Suppressor macrophage (primary cell): ENCODE measurements around the gene INCA1.

Experiments
- DNase-seq, 4 experiments: peaks; one replicate each; pipeline ENCODE4 v3.0.0-alpha.2; 2020 to 2022

Gene INCA1

DNA sequence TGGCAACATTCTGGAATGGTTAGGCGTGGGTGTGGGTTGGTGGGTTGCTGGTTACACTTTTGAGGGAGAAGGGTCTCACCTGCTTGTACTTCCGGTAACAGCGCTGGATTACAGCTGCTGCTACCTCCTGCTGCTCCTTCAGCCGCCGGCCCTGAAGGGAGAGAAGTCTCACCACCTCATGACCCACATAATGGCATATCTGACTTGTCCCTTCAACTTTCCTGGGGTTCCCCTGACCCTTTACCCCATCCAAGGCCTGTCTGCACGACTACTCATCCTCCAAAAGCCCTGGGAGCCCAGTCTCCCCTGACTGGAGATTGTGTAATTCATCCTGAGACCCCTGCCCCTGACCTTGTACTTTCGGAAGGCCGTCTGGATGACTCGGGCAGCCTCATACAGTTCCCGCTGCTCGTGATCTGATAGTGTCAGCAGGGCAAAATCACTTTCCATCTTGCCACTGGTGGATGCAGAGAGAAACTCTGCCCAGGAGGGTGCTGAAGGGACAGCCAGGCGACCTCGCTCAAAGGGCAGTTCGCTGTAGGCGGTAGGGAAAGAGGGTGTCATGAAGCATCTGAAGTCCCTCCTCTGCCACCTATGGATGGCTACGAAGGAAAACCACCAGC is 27.7 kb downstream of the INCA1 start:
- DNase-seq: peak in 2 of 4 experiments; percentile 43 to 45

DNA sequence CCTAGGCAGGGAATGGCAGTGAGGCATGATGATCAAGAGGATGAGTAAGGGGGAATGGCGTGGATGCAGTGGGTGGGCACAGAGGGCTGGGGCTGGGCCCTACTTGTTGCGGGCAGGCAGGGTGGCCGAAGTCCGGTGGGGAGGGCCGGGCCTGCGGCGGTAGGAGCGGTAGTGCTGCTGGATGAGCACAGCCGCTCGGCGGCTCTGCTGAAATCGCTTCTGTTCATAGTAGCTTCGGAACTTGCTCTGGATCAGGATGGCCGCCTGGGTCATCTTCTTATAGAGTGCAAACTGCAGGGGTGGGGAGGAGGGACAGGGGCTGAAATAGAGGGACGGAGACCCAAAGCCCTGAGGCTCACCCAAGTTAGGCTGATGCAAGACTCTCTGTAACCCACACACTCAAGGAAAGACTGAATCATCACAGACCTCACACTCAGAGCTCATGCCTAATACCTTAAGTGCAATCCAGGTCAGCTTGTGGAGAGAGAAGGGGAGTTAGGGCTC is 28.2 kb downstream of the INCA1 start:
- DNase-seq: peak; percentile 42 to 77 (median 62)

DNA sequence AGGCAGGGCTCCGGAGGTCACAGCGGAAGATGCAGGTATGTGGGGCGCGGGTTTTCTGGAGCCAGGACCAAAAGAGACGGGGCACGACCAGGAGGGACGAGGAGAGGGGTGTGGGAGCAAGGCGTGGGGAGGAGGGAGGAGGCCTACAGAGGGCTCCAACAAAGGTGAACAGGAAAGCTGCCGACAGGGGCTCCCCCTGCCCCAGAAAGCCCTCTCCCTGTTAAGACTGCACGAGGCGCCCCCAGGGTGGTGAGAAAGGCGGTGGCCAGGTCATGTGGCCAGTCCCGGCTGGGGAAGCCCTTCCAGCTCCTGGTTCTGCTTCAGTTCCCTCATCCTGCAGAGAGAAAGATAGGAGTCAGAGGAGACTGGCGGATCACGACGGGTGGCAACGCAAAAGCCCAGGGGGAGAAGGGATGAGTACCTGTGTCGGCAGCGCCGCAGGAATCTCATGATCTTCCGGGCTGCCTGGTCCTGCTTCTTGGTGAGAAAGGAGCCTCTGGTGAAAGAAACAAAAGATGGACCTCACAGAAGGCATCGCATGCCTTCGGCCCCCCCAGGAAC is 28.8 kb downstream of the INCA1 start:
- peak in 3 of 4 experiments; percentile 35 to 69 (median 52) for DNase-seq

DNA sequence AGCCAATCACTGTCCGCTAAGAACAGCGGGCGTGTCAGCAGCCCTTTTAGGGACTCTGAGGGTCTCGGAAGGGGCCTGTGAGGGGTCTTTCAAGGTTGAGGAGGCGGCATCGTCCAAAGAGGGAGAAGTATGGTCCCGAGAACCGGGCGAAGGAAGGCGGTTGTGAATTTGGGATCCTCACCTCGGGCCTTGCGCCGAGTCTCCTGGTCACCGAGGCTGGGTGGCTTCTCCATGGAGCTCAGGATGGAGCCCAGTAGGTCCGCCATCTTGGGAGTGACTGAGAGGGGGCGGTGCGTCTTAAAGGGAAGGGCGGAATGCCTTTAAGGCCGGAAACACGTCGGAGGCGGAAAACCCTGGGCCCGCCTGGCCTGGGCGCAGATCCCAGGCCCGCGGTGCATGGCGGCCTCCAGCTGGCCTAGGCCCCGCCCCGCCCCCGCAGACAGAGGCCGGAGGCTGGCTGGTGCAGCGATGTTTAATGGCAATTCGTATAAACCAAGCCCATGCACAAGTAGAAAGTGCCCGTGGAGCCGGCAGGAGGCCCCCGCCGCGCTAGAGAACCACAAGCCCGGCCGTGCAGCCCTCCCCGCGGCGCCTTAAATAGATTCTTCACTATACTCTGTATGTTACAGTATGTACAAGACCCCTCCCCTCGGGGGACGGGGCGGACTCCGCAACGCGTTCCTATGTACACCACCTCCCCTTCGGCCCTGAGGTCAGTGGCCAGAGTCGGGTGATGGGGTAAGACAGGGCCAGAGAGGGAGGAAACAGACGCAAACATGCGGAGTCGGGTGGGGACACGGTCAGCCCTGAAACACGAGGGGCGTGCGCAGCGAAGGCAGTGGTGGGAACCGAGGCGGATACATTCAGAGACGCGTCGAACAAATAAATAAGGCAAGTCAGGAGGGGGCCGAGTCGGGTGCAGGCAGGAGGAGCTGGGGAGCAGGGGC is 29.5 kb downstream of the INCA1 start, which contains the start of gene SPAG7:
Gene SPAG7, minus strand, starts transcription at position 279 of the 947 bp plus-strand sequence. Its CDS starts 13 bp downstream, at position 266.
- peak; percentile 97 to 98 (median 98) for DNase-seq

DNA sequence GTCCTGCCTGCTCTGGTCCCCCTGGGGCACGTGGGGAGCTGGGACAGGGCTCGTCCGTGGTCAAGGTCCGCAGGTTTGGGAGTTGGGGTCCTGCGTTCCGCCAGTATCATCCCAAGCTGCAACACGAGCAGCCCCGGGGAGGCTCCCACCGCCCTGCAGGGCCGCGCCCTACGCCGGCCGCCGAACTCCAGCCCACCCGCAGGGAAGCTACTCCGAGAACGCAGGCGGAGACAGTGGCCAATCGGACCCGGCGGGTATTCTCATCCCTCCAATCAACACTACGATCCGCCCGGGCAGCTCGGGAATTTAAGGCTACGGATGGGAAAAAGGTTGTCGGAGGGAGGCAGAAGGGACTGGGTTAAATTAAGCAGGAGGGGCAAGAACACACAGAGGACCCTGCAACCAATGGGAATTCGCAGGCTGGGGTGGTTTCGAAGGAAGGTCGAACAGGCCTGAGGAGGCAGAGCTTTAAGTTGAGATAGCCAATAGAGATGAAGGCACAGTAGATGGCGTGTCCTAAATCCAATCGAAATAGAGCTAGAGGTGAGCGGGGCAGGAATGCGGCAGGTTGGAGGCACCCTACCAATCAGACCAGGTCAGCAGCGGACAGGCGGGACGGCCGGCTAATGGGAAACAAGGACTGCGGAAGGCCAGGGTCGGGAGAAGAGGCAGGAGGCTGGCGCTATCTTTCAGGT is 30.3 kb downstream of the INCA1 start:
- DNase-seq: peak; percentile 98 to 100 (median 98)

DNA sequence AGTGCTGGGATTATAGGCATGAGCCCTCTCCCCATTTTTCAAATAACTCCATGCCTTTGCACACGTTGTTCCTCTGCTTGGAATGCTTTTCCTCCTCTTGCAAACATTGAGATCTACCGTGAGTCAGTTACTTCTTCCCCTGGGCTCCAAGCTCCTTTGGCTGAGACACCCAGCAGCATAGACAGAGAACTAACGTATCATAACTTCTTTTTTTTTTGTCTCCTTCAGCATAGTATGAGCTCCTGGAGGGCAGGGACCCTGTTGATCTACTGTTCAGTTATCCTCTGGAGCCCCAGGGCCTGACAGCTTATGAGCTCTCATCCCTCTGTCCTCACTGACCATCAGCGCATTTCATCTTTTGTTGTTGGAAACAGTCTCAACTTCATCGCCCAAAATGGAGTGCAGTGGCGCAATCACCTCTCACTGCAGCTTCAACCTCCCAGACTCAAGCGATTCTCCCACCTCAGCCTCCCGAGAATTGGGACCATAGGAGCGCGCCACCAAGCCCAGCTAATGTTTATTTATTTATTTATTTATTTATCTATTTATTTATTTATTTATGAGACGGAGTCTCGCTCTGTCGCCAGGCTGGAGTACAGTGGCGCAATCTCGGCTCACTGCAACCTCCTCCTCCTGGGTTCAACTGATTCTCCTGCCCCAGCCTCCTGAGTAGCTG is 31.9 kb downstream of the INCA1 start:
- no peak for DNase-seq

DNA sequence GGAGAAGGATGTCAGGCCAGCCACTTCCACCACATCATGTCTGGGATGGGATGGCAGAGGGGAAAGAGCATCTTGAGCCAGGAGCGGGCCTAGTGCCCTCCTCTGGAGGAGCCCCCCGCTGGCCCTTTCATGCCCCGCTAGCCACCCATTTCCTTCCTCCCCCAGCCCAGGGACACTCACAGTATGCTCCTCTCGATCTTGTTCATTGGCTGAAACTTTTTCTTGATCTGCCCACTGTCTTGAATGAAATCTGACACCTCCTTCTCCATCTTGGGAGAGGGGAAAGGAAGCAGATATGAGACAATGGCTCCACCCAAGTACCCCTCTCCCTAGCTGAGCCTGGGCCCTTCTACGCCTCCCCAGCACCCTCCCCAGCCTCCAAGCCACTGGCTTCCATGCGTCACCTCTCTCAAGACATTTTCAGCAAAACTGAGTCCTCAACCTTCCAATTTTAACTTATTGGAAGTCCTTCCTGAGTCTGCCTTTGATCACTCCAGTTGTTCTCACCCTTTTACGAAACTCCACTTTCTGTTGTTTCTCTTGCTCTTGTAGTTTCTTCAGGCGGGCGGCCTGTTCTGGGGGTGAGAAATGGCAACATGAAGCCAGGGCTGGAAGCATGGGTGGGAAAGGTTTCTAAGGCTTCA is 36.9 kb downstream of the INCA1 start:
- DNase-seq: no peak

DNA sequence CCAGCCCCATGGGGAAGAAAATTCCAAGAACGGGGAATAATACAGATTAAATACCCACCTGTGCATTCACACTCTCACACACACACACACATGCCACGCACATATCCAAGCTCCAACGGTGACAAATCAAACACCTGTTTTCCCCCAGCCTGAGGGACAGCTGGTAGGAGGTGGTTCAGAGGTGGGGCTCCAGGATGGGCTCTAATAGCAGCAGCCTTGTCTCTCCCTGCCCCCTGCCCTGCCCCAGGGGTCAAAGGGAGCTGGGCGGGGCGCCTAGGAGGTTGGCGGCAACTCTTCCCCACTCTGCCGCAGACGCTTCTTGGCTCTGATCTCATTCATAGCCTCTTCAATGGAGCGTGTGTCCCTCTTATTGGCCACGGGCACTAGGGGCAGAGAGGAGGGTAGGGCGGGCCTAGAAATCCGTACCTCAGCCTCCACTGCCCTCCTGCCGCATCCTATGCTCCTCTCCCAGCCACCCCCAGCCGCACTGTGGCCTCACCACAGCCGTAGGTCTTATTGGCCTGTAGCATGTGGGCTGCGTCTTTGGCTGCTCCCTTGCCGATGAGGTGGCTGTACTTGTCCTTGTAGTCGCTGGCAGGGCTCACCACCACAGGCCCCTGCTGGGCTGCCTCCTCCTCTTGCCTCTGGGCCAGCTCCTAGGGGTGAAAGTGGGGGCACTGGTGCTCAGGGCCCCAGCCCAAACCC is 37.9 kb downstream of the INCA1 start:
- no peak for DNase-seq

DNA sequence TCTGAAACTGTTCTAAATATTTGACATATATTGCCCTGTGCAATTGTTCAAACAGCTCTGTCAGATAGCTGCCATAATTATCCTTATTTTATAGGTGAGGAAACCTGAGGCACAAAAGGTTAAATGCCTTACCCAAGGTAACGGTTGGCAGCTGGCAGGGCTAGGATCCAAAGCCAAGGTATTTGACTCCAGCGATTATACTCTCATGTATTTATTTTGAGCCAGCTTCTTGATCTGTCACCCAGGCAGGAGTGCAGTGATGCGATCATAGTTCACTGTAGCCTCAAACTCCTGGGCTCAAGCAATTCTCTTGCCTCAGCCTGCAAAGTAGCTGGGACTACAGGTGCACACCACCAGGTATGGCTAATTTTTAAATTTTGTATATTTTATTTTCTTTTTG is 39.2 kb downstream of the INCA1 start:
- DNase-seq: no peak

DNA sequence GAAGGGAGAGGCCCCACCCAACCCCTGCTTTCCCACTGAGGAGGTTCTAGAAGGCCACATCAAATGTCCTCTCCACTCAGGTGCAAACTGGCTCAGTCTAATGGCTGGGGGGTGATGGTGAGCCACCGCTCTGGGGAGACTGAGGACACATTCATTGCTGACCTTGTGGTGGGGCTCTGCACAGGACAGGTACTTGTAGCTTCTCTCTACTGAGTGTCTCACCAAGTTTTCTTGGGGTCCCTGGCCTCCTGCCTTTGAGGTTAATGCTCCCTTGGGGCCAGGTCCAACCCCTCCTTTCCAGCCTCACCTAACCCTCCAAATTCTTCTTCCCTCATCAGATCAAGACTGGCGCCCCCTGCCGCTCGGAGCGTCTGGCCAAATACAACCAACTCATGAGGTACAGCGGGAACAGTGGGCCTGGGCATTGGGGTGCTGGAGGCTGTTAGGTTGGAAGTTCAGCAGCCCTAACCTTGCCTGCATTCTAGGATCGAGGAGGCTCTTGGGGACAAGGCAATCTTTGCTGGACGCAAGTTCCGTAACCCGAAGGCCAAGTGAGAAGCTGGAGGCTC is 40.7 kb downstream of the INCA1 start:
- peak; percentile 30 to 70 (median 41) for DNase-seq

DNA sequence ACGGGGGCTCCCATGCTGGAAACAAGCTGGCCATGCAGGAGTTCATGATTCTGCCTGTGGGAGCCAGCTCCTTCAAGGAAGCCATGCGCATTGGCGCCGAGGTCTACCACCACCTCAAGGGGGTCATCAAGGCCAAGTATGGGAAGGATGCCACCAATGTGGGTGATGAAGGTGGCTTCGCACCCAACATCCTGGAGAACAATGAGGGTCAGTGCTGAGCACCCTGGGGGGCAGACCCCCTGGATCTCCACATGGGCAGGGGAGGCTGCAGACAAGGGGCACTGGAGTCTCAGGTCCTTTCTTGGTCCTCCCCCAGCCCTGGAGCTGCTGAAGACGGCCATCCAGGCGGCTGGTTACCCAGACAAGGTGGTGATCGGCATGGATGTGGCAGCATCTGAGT is 42.2 kb downstream of the INCA1 start:
- DNase-seq: no peak

DNA sequence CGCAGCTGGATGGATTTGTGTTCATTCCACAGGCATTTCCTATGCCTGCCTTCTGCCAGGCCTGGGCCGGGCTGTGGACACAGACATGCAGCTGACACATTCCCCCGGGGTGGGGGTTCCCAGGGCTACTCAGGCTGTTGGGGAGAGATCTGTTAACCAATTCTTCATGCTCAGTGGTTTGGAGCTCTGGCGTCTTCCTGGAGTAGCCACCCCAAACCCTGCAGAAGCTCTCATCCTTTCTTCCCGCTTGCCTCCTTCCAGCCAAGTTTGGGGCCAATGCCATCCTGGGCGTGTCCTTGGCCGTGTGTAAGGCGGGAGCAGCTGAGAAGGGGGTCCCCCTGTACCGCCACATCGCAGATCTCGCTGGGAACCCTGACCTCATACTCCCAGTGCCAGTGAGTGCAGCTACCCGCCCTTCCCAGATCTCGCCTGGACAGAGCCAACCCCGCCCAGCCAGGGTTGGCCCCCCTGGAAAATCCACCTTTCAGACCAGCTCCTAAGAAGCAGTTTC is 43.8 kb downstream of the INCA1 start:
- DNase-seq: no peak

DNA sequence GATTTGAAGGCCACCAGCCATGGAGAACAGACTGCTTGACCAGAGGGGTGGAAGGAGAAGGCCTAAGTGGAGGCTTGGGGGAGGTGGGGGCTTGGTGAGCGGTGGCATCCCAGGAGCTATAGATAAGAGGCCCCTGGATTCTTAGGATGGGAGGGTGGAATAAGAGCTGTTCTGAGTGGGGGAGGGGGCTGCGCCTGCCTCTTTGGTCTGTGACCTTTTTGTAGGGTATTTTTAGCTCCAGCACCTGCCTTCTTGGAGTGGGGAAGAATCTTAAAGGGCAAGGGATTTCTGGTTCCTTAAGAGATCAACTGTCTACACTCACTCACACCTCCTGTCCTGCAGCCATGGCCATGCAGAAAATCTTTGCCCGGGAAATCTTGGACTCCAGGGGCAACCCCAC is 45.8 kb downstream of the INCA1 start:
- no peak for DNase-seq

DNA sequence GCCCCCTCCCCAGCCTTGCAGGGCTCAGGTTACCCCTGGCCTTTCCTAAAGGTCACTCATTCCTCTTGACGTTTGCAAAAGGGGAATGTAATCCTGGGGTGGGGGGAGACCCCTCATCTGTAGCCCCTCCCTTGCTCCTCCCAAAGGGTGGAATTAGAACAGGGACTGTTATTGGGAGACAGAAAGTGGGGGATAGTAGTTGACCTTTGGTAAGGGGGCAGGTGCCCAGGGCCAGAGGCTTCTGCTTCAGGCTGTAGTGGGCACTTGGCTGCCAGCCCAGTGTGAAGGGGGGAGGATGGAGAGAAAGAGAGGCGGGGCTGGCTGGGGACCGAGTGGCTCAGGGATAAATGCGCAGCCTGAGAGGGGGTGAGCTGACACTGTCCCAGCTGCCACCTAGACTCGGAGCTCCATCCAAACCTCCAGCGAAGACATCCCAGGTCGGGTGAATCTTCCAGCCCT is 46.5 kb downstream of the INCA1 start, which contains the start of gene ENO3:
Gene ENO3, plus strand, starts transcription at position 374 of the 459 bp plus-strand sequence. CDS start 711 bp downstream, outside the sequence.
- DNase-seq: no peak

DNA sequence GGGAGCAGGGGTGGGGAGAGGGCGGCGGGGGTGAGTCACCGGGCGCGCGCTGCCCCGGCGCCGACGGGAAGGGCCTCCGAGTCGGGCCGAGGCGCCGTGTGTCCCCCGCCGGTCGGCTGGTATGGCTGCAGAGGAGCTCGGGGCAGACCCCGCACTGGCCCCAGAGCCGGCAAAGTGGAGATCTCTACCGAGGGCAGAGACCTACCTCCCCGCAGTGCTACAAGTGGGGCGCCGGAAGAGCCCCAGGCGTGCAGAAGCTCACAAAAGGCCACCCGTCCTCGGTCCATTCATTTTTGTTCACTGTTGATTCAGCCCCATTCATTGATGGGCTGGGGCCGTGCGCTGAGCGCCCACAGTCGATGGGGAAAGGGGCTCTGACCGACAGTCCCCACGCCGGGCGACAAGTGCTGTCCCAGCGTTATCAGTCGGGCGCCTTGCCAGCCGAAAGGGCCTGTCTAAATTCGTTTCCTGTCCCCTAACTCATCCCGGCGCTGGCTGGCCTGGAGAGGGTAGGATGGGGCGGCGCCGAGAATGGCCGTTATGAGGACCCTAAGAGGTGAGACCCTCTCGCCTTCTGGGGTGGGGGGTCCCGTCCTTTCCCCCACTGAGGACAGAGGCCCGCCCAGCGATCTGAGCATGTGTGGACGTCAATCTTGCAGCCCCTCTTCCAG is 47.1 kb downstream of the INCA1 start:
- DNase-seq: peak; percentile 62 to 85 (median 65)

DNA sequence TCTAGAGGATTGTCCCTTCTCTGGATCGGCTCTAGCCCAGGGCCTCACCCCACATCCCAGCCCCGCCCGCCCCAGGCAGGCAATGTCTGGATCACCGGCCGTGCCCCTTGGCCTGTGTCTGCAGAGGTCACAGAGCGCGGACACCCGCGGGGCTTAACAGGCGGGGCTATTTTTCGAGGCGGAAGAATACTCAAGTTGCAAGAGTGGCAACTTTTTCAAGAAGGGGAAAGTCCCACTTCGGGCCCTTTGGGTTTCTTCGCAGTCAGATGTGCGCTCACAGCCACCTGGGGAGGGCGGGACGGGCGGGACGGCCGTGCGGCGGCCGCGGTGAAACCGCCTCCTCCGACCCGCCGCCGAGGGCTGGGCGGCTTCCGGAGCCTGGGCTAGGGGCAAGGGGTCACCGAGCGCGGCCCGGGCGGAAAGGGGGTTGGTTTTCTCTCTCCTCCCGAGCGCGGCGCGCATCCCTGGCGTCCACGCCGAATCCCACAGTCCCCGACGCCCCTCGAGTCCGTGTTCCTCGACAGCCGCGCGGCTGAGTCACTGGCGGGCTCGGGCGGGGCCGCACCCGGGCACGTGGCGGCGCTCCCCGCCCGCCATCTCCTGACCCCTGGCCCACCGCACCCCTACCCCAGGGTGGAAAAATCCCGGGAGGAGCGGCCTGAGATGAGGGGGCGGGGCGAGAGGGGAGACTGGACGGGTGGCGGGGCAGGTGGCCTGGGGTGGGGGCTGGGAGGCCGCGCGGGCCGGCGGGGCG is 47.8 kb downstream of the INCA1 start:
- peak; percentile 77 to 92 (median 89) for DNase-seq

DNA sequence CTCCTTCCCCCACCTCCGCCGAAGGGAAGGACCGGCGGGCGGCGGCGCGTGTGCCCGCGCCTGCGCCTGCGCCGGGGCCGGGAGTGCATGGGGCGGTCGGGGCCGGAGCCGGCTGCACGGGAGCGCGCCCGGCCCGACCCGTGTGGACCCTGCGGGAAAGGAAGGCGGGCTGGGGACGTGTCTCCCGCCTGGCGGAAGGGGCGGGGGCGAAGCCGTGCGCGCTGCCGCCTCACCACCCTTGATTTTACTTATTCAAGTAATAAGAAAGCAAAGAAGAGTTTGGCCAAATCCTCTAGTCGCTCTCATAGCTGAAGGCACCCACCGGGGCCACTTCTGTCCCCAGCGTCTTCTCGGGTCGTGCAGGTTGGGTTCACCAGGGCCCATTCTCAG is 48.4 kb downstream of the INCA1 start:
- DNase-seq: peak; percentile 95 to 98 (median 96)

DNA sequence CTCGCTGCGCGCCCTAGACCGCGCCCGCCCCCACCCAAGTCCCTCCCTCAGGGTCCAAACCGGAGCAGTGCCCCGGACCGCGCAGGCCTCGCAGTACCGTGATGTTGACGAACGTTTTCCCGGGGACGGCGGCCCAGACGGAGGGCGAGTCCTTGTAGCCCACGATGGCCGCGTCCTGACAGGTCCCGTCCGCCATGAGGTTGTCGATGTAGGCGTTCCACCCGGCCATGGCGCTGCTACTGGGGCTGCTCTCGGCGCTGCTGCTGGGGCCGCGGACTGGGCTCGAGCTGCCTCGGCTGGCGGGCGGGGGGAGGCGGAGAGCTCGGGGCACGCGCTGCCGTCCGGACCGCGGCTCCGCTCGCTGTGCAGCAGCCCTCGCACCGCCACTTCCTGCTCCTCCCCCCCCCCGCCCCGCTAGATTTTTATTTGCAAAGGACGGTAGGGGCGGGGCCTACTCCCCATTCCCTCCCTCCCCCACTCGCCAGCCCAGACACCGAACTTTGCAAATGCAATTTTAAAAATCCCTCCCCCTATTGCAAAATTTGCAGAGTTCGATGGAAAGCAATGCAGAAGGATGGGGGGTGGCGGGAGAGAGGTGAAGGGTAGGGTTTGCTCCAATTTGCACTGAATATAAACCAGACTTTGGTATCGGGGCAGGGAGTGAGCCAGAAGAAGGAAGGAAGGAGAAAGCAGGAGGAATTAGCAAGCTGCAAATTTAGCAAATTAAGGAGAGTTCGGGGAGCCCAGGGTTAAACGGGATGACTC is 49.0 kb downstream of the INCA1 start, which contains the start of gene PFN1:
Gene PFN1, minus strand, starts transcription at position 365 of the 765 bp plus-strand sequence. Its CDS starts 136 bp downstream, at position 229.
- DNase-seq: peak; percentile 92 to 98 (median 96)
